Central memory CD8-positive, alpha-beta T cell (primary cell): ENCODE measurements around the gene TMUB1.

ENCODE experiments used
- ATAC-seq: fragments of 150-1000 bp; cut with Tn5 transposase; replicated peaks from 2 replicates; pipeline ENCODE4 v1.10.0; 2022; ENCODE audit warnings: mild to moderate bottlenecking, moderate FRiP score, moderate number of reproducible peaks; ENCODE audit not compliant: poor library complexity, severe bottlenecking; ENCODE audit errors: extremely low read depth
- DNase-seq, 2 donors: peaks; one replicate each; pipeline ENCODE4 v3.0.0; 2021; ENCODE audit warnings: low spot score in 2 of 2
- H3K27ac Mint-ChIP-seq: one replicate; pipeline ENCODE4 v1.8.0; 2022; ENCODE audit warnings: low read depth, mild to moderate bottlenecking, moderate library complexity, mixed read lengths
- H3K27me3 Mint-ChIP-seq: one replicate; pipeline ENCODE4 v1.8.0; 2022; ENCODE audit warnings: mixed read lengths
- H3K36me3 Mint-ChIP-seq: one replicate; pipeline ENCODE4 v1.8.0; 2022; ENCODE audit warnings: mild to moderate bottlenecking, moderate library complexity, mixed read lengths; ENCODE audit not compliant: insufficient read depth
- H3K4me1 Mint-ChIP-seq: one replicate; pipeline ENCODE4 v1.8.0; 2022; ENCODE audit warnings: mixed read lengths
- H3K4me3 Mint-ChIP-seq: one replicate; pipeline ENCODE4 v1.8.0; 2022; ENCODE audit warnings: mild to moderate bottlenecking, moderate library complexity, mixed read lengths
- H3K9me3 Mint-ChIP-seq: one replicate; pipeline ENCODE4 v1.8.0; 2022; ENCODE audit warnings: mixed read lengths

The TMUB1 gene

GRCh38 chr7:151104411-151105235 lies 21.3 kb upstream of the TMUB1 start:
- DNase-seq (no peak), ATAC-seq (no peak)
- no peak overlapping the region for H3K4me3 Mint-ChIP-seq
- no peaks in the 10 kb centered on the region for H3K27me3 Mint-ChIP-seq
- no peak overlapping the region for H3K27ac Mint-ChIP-seq
- H3K9me3 Mint-ChIP-seq, result no peaks in the 10 kb centered on the region
- peaks cover 9% of the 10 kb centered on the region for H3K4me1 Mint-ChIP-seq
- no peaks in the 10 kb centered on the region for H3K36me3 Mint-ChIP-seq

- Mint-ChIP-seq H3K9me3 (no peaks in the 10 kb centered on the region), H3K36me3 (no peaks in the 10 kb centered on the region), H3K27ac (no peak overlapping the region), H3K4me3 (no peak overlapping the region), H3K27me3 (no peaks in the 10 kb centered on the region), H3K4me1 (peaks cover 9% of the 10 kb centered on the region)
- DNase-seq (no peak), ATAC-seq (no peak)
Measured at GRCh38 chr7:151103973-151104372, 20.7 kb upstream of the TMUB1 start.

GRCh38 chr7:151102991-151103390 lies 19.7 kb upstream of the TMUB1 start:
- no peak overlapping the region for H3K27ac Mint-ChIP-seq
- peaks cover 9% of the 10 kb centered on the region for H3K4me1 Mint-ChIP-seq
- ATAC-seq (no peak), DNase-seq (no peak)
- no peaks in the 10 kb centered on the region for H3K36me3 Mint-ChIP-seq
- H3K9me3 Mint-ChIP-seq, result no peaks in the 10 kb centered on the region
- H3K4me3 Mint-ChIP-seq, result no peak overlapping the region
- H3K27me3 Mint-ChIP-seq, result no peaks in the 10 kb centered on the region

- no peak overlapping the region for H3K4me3 Mint-ChIP-seq
- H3K27ac Mint-ChIP-seq, result no peak overlapping the region
- no peaks in the 10 kb centered on the region for H3K27me3 Mint-ChIP-seq
- H3K36me3 Mint-ChIP-seq, result no peaks in the 10 kb centered on the region
- ATAC-seq (no peak), DNase-seq (no peak)
- H3K4me1 Mint-ChIP-seq, result peaks cover 9% of the 10 kb centered on the region
- no peaks in the 10 kb centered on the region for H3K9me3 Mint-ChIP-seq
Measured at GRCh38 chr7:151101621-151102396, 18.5 kb upstream of the TMUB1 start.

DNA sequence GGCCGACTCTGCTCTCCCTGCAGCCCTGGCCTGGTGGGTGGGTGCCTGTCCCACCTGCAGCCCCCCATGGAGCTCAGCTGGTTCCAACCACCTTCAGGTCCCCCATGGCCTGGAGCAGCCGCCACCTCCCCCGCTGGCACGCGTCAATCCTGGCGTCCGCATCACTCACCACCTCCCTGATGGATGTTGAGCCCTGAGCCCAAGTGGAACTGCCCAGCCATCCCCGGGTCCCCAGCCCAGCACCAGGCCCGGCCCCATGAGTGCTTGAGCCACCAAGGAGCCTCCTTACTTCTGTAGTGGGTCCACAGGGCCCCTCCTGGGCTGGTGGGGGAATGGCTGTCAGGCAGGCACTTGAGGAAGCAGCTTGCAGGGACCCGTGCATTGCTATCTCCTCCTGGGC lies 17.6 kb upstream of the TMUB1 start:
- no peak overlapping the region for H3K4me3 Mint-ChIP-seq
- H3K27me3 Mint-ChIP-seq, result no peaks in the 10 kb centered on the region
- H3K27ac Mint-ChIP-seq, result no peak overlapping the region
- H3K9me3 Mint-ChIP-seq, result no peaks in the 10 kb centered on the region
- DNase-seq (no peak), ATAC-seq (no peak)
- no peaks in the 10 kb centered on the region for H3K36me3 Mint-ChIP-seq
- peaks cover 9% of the 10 kb centered on the region for H3K4me1 Mint-ChIP-seq

GRCh38 chr7:151099486-151100211 lies 16.4 kb upstream of the TMUB1 start:
- Mint-ChIP-seq H3K4me3 (no peak overlapping the region), H3K27ac (no peak overlapping the region), H3K36me3 (no peaks in the 10 kb centered on the region), H3K4me1 (peaks cover 11% of the 10 kb centered on the region), H3K9me3 (no peaks in the 10 kb centered on the region), H3K27me3 (no peaks in the 10 kb centered on the region)
- ATAC-seq (no peak), DNase-seq (no peak)

DNA sequence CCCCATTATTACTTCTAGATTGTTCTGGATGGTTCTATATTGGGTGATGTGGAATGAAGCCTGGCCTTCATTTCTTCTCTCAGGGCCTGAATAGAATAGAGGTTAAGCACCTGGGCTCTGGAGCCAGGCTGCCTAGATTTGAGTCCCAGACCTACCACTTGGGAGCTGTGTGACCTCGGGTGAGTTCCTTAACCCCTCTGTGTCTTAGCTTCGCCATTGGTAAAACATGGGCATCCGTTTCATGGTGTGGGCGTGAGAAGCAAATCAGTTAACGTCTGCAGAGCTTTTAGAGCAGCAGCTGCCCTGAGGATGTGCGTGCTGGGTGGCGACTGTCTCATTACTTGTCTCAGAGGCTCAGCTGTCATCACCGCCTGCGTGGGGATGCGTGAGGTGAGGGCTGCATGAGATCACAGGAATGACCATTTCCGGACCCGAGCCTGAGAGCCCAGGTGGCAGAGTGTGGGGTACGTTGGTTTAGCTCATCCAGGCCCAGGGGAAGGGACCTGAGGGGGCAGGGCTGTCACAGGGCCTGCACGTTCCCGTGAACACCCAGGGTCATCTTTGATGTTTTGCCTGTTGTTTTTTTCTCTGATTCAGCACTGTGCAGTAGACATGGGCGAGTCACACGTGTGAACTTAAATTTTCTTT lies 12.7 kb upstream of the TMUB1 start:
- Mint-ChIP-seq H3K4me1 (peaks cover 12% of the 10 kb centered on the region), H3K27ac (no peak overlapping the region)
- ATAC-seq, result no peak

GRCh38 chr7:151095123-151095797 lies 12.0 kb upstream of the TMUB1 start:
- no peak for ATAC-seq
- peaks cover 2% of the 10 kb centered on the region for H3K36me3 Mint-ChIP-seq
- no peaks in the 10 kb centered on the region for H3K9me3 Mint-ChIP-seq
- H3K27me3 Mint-ChIP-seq, result no peaks in the 10 kb centered on the region
- no peak overlapping the region for H3K4me3 Mint-ChIP-seq
- peaks cover 12% of the 10 kb centered on the region for H3K4me1 Mint-ChIP-seq
- no peak overlapping the region for H3K27ac Mint-ChIP-seq
- DNase-seq, result no peak

More for the DNA sequence above, 12.7 kb upstream of the TMUB1 start:
- DNase-seq, result no peak
- Mint-ChIP-seq H3K36me3 (no peaks in the 10 kb centered on the region), H3K27me3 (no peaks in the 10 kb centered on the region), H3K9me3 (no peaks in the 10 kb centered on the region), H3K4me3 (no peak overlapping the region)

GRCh38 chr7:151094675-151095074 lies 11.4 kb upstream of the TMUB1 start:
- H3K36me3 Mint-ChIP-seq, result peaks cover 2% of the 10 kb centered on the region
- peaks cover 12% of the 10 kb centered on the region for H3K4me1 Mint-ChIP-seq
- DNase-seq, result no peak
- no peak overlapping the region for H3K27ac Mint-ChIP-seq
- H3K4me3 Mint-ChIP-seq, result no peak overlapping the region
- no peaks in the 10 kb centered on the region for H3K27me3 Mint-ChIP-seq
- ATAC-seq, result no peak
- no peaks in the 10 kb centered on the region for H3K9me3 Mint-ChIP-seq

DNA sequence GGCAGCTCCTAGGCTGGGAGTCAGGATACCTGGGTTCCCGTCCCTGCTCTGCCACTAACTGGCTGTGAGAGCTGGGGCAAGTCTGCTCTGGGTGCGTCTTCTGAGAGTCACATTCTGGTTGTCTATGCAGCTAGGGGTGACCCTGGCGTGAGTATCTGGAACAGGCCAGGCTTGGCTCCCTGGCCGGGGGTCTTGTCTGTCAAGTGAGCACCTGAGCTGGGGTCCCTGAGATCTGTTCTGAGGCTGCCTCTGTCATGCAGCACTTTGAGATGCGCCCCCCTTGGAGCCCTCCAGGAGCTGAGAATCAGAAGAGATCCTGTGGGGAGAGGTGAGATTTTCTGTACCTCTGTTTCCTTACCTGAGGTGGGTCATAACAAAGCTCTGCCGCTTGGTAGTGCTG lies 10.5 kb upstream of the TMUB1 start:
- DNase-seq, result no peak
- peaks cover 17% of the 10 kb centered on the region for H3K4me1 Mint-ChIP-seq

GRCh38 chr7:151091988-151092387 lies 8.7 kb upstream of the TMUB1 start:
- H3K36me3 Mint-ChIP-seq, result peaks cover 4% of the 10 kb centered on the region
- H3K27ac Mint-ChIP-seq, result no peak overlapping the region
- H3K9me3 Mint-ChIP-seq, result no peaks in the 10 kb centered on the region
- H3K4me3 Mint-ChIP-seq, result no peak overlapping the region
- DNase-seq, result no peak
- H3K27me3 Mint-ChIP-seq, result no peaks in the 10 kb centered on the region
- H3K4me1 Mint-ChIP-seq, result peaks cover 17% of the 10 kb centered on the region
- no peak for ATAC-seq

More for the DNA sequence above, 10.5 kb upstream of the TMUB1 start:
- no peak overlapping the region for H3K4me3 Mint-ChIP-seq
- no peak overlapping the region for H3K27ac Mint-ChIP-seq
- H3K9me3 Mint-ChIP-seq, result no peaks in the 10 kb centered on the region
- peaks cover 2% of the 10 kb centered on the region for H3K36me3 Mint-ChIP-seq
- no peaks in the 10 kb centered on the region for H3K27me3 Mint-ChIP-seq
- no peak for ATAC-seq

DNA sequence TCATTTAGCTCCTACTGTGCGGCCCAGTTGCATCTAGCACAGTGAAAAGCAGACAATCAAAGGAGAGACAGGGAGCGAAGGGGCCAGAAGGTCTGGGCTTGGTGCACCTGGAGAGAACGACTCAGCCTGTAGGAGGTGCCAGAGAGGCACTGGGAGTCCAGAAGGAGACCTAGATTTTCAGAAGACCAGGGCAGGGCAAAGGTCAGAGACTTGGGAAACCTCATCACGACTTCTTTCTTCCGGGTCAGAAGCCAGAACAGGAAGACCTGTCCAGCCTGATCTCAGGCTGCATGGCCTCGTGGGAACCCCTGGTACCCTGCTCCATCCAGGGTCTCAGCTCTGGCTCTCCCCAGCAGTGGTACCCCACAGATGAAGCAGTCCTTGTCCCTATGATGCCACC lies 8.1 kb upstream of the TMUB1 start:
- ATAC-seq (no peak), DNase-seq (no peak)
- Mint-ChIP-seq H3K9me3 (no peaks in the 10 kb centered on the region), H3K4me1 (peaks cover 17% of the 10 kb centered on the region), H3K27ac (no peak overlapping the region), H3K27me3 (no peaks in the 10 kb centered on the region), H3K36me3 (peaks cover 5% of the 10 kb centered on the region), H3K4me3 (no peak overlapping the region)
